HepG2 (cell line): Measurements from ENCODE around the gene CADM1. TPM values are rescaled to one million over a fixed set of nuclear protein-coding genes. Genes with fewer than 3 reads are reported as not detected.

Experiments
- CEBPG ChIP-seq: IDR thresholded peaks from 2 replicates; pipeline ENCODE4 v1.6.1; 2016
- GTF3A ChIP-seq: sonication (generic); formaldehyde crosslinking; conservative IDR thresholded peaks from 2 replicates; pipeline ENCODE4 v1.4.0; 2020; ENCODE audit warnings: mild to moderate bottlenecking, missing genetic modification reagents
- HNRNPL ChIP-seq: fragments of 200-400 bp; formaldehyde crosslinking; IDR thresholded peaks from 2 replicates; pipeline ENCODE4 v1.6.1; 2017; ENCODE audit warnings: mild to moderate bottlenecking, low read depth, low read length
- HOMEZ ChIP-seq: IDR thresholded peaks from 2 replicates; pipeline ENCODE4 v1.6.1; 2016; ENCODE audit warnings: low read depth
- MAX ChIP-seq: IDR thresholded peaks from 2 replicates; pipeline ENCODE4 v1.6.1; 2012; ENCODE audit warnings: inconsistent platforms
- MED1 ChIP-seq: sonication (generic); formaldehyde crosslinking; IDR thresholded peaks from 2 replicates; pipeline ENCODE4 v1.4.0; 2020; ENCODE audit warnings: missing genetic modification reagents
- MTA3 ChIP-seq: sonication (generic); formaldehyde crosslinking; IDR thresholded peaks from 2 replicates; pipeline ENCODE4 v1.4.0; 2020; ENCODE audit warnings: missing genetic modification reagents
- PATZ1 ChIP-seq: sonication (generic); formaldehyde crosslinking; IDR thresholded peaks from 2 replicates; pipeline ENCODE4 v1.4.0; 2020; ENCODE audit warnings: missing genetic modification reagents
- SMAD3 ChIP-seq: sonication (generic); formaldehyde crosslinking; IDR thresholded peaks from 2 replicates; pipeline ENCODE4 v1.4.0; 2020; ENCODE audit warnings: missing genetic modification reagents
- TFDP2 ChIP-seq: sonication (generic); formaldehyde crosslinking; IDR thresholded peaks from 2 replicates; pipeline ENCODE4 v1.4.0; 2020; ENCODE audit warnings: missing genetic modification reagents
- ZBTB39 ChIP-seq: sonication (generic); formaldehyde crosslinking; IDR thresholded peaks from 2 replicates; pipeline ENCODE4 v1.5.0; 2020; ENCODE audit warnings: missing genetic modification reagents
- ZNF136 ChIP-seq: sonication (generic); formaldehyde crosslinking; IDR thresholded peaks from 2 replicates; pipeline ENCODE4 v1.8.1; 2022; ENCODE audit warnings: low read depth, mild to moderate bottlenecking, moderate library complexity, missing genetic modification reagents
- ZNF263 ChIP-seq: sonication (generic); formaldehyde crosslinking; IDR thresholded peaks from 2 replicates; pipeline ENCODE4 v1.4.0; 2020; ENCODE audit warnings: missing genetic modification reagents
- ZNF296 ChIP-seq: sonication (generic); formaldehyde crosslinking; conservative IDR thresholded peaks from 2 replicates; pipeline ENCODE4 v1.5.0; 2020; ENCODE audit warnings: mild to moderate bottlenecking, missing genetic modification reagents
- ZNF430 ChIP-seq: sonication (generic); formaldehyde crosslinking; IDR thresholded peaks from 2 replicates; pipeline ENCODE4 v1.9.0; 2021; ENCODE audit warnings: mild to moderate bottlenecking, missing genetic modification reagents
- ZNF530 ChIP-seq: sonication (generic); formaldehyde crosslinking; IDR thresholded peaks from 2 replicates; pipeline ENCODE4 v1.5.0; 2020; ENCODE audit warnings: low read depth, mild to moderate bottlenecking, missing genetic modification reagents
- ZNF570 ChIP-seq: sonication (generic); formaldehyde crosslinking; IDR thresholded peaks from 2 replicates; pipeline ENCODE4 v1.4.0; 2020; ENCODE audit warnings: mild to moderate bottlenecking, missing genetic modification reagents, borderline replicate concordance
- ZNF709 ChIP-seq: sonication (generic); formaldehyde crosslinking; IDR thresholded peaks from 2 replicates; pipeline ENCODE4 v1.5.0; 2020; ENCODE audit warnings: mild to moderate bottlenecking, missing genetic modification reagents
- polyA plus RNA-seq, 8 experiments: library from polyadenylated mRNA; depleted of rRNA in 3 of 8; stranded (reverse) in 7 of 8; unstranded in 1 of 8; fragments of >200 nt; fragmentation: Illumina TruSeq in 4 of 8; extraction: Trizol in 4 of 8; gene quantifications; 2 replicates each; pipeline versions ENCODE4 v1.2.1 to v1.2.3, GENCODE V29; 2011 to 2016; ENCODE audit warnings: low read depth in 4 of 8, missing spikeins in 1 of 8, mixed read lengths in 1 of 8; ENCODE audit not compliant: insufficient read depth in 1 of 8
- total RNA-seq, 5 experiments: library from RNA; depleted of rRNA; stranded (reverse); fragments of >200 nt; fragmentation: Illumina TruSeq; extraction: Trizol; gene quantifications; 2 replicates each; pipeline ENCODE4 v1.2.3, GENCODE V29; 2016; ENCODE audit warnings: low read depth in 1 of 5
- TF ChIP-seq, protein P1 (sequence below): IDR thresholded peaks from 2 replicates; pipeline ENCODE4 v1.6.1; 2012; ENCODE audit warnings: low read length, improper control_type of control experiment

Gene CADM1
- total and polyA plus RNA-seq, 2 of the 13 experiments (the other 11 are each of a cell fraction or from before 2014, with no cell fraction given) = 71.3 to 122 TPM

- TF ChIP-seq TFDP2 = no peak
- TF ChIP-seq ZNF530 (CRISPR knock-in tag) = no peak
- no peak for TF ChIP-seq ZNF570 (CRISPR knock-in tag)
- no peak for TF ChIP-seq ZBTB39 (CRISPR knock-in tag)
- TF ChIP-seq ZNF263 (CRISPR knock-in tag) = no peak
- peak; percentile 41; the same call in 1 of the 2 replicates for TF ChIP-seq CEBPG (CRISPR knock-in tag)
- no peak for TF ChIP-seq ZNF296
- peak; percentile 50; the same call in 1 of the 2 replicates for TF ChIP-seq PATZ1 (CRISPR knock-in tag)
- TF ChIP-seq, protein P1, sequence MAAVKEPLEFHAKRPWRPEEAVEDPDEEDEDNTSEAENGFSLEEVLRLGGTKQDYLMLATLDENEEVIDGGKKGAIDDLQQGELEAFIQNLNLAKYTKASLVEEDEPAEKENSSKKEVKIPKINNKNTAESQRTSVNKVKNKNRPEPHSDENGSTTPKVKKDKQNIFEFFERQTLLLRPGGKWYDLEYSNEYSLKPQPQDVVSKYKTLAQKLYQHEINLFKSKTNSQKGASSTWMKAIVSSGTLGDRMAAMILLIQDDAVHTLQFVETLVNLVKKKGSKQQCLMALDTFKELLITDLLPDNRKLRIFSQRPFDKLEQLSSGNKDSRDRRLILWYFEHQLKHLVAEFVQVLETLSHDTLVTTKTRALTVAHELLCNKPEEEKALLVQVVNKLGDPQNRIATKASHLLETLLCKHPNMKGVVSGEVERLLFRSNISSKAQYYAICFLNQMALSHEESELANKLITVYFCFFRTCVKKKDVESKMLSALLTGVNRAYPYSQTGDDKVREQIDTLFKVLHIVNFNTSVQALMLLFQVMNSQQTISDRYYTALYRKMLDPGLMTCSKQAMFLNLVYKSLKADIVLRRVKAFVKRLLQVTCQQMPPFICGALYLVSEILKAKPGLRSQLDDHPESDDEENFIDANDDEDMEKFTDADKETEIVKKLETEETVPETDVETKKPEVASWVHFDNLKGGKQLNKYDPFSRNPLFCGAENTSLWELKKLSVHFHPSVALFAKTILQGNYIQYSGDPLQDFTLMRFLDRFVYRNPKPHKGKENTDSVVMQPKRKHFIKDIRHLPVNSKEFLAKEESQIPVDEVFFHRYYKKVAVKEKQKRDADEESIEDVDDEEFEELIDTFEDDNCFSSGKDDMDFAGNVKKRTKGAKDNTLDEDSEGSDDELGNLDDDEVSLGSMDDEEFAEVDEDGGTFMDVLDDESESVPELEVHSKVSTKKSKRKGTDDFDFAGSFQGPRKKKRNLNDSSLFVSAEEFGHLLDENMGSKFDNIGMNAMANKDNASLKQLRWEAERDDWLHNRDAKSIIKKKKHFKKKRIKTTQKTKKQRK = 0 out of 2 replicates have a peak, but pooled peaks have one; percentile 4
- TF ChIP-seq MTA3 (CRISPR knock-in tag) = no peak
- no peak for TF ChIP-seq GTF3A (CRISPR knock-in tag)
- TF ChIP-seq MAX = 0 out of 2 replicates have a peak, but pooled peaks have one; percentile 24
- TF ChIP-seq MED1 (CRISPR knock-in tag) = peak; percentile 68; the same call in 1 of the 2 replicates
- TF ChIP-seq HNRNPL = no peak
- TF ChIP-seq ZNF136 = no peak
- TF ChIP-seq ZNF709 (CRISPR knock-in tag) = no peak
- TF ChIP-seq SMAD3 (CRISPR knock-in tag) = no peak
- peak; percentile 66; the same call in 1 of the 2 replicates for TF ChIP-seq ZNF430 (CRISPR knock-in tag)
- peak; percentile 13; the same call in 1 of the 2 replicates for TF ChIP-seq HOMEZ (CRISPR knock-in tag)
Observed at GRCh38 chr11:115548878-115549528, 44.8 kb upstream of the CADM1 start (continued).
